ENCODE data around the gene ATP11A. TPM values are rescaled to one million over a fixed set of nuclear protein-coding genes. Genes with fewer than 3 reads are reported as not detected.

ATP11A gene
- total RNA-seq, 2 donors from 2014 or later, result 33.8 to 41.0 TPM

DNA sequence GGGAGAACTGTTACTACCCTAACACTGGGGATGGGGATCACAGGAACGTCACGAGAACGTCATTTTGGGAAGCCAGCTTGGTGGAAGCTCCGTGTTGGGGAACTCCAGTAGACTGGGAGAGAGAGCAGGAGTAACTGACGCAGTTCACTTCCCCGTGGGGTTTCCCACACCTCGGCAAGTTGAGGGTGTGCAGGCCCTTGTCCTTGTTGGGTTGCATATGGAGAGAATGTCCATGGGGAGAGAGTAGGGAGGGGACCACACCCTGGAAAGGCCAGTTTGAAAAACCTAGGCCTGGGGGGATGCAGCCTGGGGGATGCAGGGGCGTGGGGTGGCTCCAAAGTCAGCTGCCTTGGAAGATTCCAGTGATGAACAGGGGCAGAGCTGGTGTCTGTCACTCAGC lies 228.4 kb downstream of the ATP11A start:
- ATAC-seq (replicated peaks in 1 of 2), result no peak
- no peaks in the 10 kb centered on the region for H3K4me1 Mint-ChIP-seq (ENCODE audit: low read depth)
- no peaks in the 10 kb centered on the region for H3K36me3 Mint-ChIP-seq (ENCODE audit: insufficient read depth in 2 of 2)
- peaks cover 46% of the 10 kb centered on the region for H3K27me3 Mint-ChIP-seq (ENCODE audit: low read depth)
- no peak overlapping the region for H3K4me3 Mint-ChIP-seq
- no peaks in the 10 kb centered on the region for H3K9me3 Mint-ChIP-seq
- no peak for DNase-seq
- H3K27ac Mint-ChIP-seq, result no peak overlapping the region

DNA sequence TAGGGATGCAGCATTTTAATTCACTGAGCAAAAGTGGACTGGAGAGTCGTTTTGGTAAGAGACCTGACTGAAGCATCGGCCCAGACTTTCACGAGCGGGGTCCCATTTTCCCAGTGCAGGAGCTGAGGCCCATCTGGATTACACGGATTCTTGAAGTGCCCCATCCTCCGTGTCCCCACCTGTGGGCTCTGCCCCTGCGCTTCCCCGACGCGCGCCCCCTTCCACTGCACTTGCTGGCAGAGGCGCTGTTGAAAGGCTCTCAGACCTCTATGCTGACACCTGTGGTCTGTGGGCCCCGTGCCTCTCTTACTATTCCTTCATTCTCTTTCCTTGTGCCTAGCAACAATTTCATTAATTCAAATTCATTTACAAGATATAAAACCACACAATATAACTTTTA lies 228.9 kb downstream of the ATP11A start:
- DNase-seq (no peak), ATAC-seq (replicated peaks in 1 of 2) (no peak)
- H3K36me3 Mint-ChIP-seq (ENCODE audit: insufficient read depth in 2 of 2), result no peaks in the 10 kb centered on the region
- H3K9me3 Mint-ChIP-seq, result no peaks in the 10 kb centered on the region
- H3K27me3 Mint-ChIP-seq (ENCODE audit: low read depth), result peaks cover 46% of the 10 kb centered on the region
- no peak overlapping the region for H3K27ac Mint-ChIP-seq
- no peak overlapping the region for H3K4me3 Mint-ChIP-seq
- H3K4me1 Mint-ChIP-seq (ENCODE audit: low read depth), result no peaks in the 10 kb centered on the region

DNA sequence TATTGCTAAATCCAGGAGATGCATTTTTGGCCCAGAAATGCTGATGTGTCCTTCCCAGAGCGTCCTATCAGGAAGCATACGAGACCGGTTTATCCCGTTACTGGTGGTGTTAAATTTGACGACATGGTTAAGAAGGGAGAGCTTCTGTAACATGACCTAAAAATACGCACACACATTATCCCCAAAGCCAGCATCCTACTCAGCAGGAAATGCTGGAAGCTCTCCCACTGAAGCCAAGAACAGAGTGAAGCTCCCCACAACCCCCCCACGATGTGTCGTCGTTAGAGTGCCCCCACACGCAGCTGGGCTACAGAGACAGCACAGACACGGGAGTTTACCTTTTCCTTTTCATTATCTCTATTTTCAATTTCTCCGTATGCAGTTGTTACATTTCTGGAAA lies 234.1 kb downstream of the ATP11A start:
- Mint-ChIP-seq H3K9me3 (no peaks in the 10 kb centered on the region), H3K36me3 (ENCODE audit: insufficient read depth in 2 of 2) (no peaks in the 10 kb centered on the region), H3K4me3 (no peak overlapping the region), H3K4me1 (ENCODE audit: low read depth) (no peaks in the 10 kb centered on the region), H3K27me3 (ENCODE audit: low read depth) (peaks cover 33% of the 10 kb centered on the region), H3K27ac (no peak overlapping the region)
- ATAC-seq (replicated peaks in 1 of 2) (no peak), DNase-seq (no peak)

DNA sequence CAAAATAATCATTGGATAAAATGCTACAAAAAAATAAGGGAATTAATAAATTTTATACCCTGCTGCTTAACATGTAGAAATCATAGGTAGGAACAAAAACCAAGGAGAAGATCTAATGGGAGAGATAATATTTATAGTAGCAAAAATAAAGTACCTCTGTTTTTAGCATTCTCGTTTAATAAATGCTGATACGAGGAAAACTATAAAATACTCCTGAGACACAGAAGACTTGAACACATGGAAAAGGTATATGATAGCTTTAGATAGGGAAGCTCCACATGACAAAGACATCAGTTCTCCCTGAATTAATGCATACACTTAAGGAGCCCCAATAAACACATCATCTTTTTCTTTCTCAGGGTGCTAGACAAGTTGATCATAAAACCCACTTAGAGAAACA lies 234.5 kb downstream of the ATP11A start:
- DNase-seq (no peak), ATAC-seq (replicated peaks in 1 of 2) (no peak)
- H3K27ac Mint-ChIP-seq, result no peak overlapping the region
- no peaks in the 10 kb centered on the region for H3K36me3 Mint-ChIP-seq (ENCODE audit: insufficient read depth in 2 of 2)
- peaks cover 37% of the 10 kb centered on the region for H3K27me3 Mint-ChIP-seq (ENCODE audit: low read depth)
- H3K9me3 Mint-ChIP-seq, result no peaks in the 10 kb centered on the region
- peaks cover 2% of the 10 kb centered on the region for H3K4me1 Mint-ChIP-seq (ENCODE audit: low read depth)
- no peak overlapping the region for H3K4me3 Mint-ChIP-seq

DNA sequence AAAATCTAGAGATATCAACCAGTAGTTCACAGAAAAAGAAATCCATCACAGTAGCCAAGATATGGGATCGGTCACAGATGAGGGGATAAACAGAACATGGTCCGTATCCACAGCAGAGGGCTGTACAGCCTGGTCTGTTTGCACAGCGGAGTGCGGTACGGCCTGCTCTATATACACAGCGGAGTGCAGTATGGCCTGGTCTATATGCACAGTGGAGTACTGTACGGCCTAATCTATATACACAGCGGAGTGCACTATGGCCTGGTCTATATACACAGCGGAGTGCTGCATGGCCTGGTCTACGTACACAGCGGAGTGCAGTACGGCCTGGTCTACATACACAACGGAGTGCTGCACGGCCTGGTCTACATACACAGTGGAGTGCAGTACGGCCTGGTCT lies 236.2 kb downstream of the ATP11A start:
- H3K4me3 Mint-ChIP-seq, result no peak overlapping the region
- H3K27ac Mint-ChIP-seq, result no peak overlapping the region
- H3K4me1 Mint-ChIP-seq (ENCODE audit: low read depth), result peaks cover 4% of the 10 kb centered on the region
- no peaks in the 10 kb centered on the region for H3K9me3 Mint-ChIP-seq
- no peak for ATAC-seq (replicated peaks in 1 of 2)
- no peaks in the 10 kb centered on the region for H3K36me3 Mint-ChIP-seq (ENCODE audit: insufficient read depth in 2 of 2)
- peaks cover 42% of the 10 kb centered on the region for H3K27me3 Mint-ChIP-seq (ENCODE audit: low read depth)
- DNase-seq, result no peak

DNA sequence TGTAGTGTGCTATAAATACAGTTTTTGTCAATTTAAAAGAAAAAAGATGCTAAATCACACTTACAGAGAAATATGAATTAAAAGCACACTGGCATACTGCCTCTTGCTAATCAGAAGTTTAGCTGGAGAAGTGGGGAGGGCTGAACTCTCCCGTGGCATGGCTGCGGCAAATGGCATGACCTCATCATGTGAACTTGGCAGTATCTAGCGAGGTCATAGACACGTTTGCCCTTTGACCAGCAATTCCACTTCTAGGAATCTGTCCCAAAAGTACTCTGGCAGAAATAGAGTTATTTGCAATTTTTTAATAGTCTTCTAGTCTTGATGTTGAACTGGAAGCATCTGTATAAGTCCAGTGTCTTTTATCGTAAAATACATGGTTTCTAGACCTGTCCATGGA lies 237.2 kb downstream of the ATP11A start:
- Mint-ChIP-seq H3K4me3 (no peak overlapping the region), H3K4me1 (ENCODE audit: low read depth) (peaks cover 4% of the 10 kb centered on the region), H3K27me3 (ENCODE audit: low read depth) (peaks cover 41% of the 10 kb centered on the region), H3K9me3 (no peaks in the 10 kb centered on the region), H3K27ac (no peak overlapping the region), H3K36me3 (ENCODE audit: insufficient read depth in 2 of 2) (no peaks in the 10 kb centered on the region)
- no peak for ATAC-seq (replicated peaks in 1 of 2)
- no peak for DNase-seq

DNA sequence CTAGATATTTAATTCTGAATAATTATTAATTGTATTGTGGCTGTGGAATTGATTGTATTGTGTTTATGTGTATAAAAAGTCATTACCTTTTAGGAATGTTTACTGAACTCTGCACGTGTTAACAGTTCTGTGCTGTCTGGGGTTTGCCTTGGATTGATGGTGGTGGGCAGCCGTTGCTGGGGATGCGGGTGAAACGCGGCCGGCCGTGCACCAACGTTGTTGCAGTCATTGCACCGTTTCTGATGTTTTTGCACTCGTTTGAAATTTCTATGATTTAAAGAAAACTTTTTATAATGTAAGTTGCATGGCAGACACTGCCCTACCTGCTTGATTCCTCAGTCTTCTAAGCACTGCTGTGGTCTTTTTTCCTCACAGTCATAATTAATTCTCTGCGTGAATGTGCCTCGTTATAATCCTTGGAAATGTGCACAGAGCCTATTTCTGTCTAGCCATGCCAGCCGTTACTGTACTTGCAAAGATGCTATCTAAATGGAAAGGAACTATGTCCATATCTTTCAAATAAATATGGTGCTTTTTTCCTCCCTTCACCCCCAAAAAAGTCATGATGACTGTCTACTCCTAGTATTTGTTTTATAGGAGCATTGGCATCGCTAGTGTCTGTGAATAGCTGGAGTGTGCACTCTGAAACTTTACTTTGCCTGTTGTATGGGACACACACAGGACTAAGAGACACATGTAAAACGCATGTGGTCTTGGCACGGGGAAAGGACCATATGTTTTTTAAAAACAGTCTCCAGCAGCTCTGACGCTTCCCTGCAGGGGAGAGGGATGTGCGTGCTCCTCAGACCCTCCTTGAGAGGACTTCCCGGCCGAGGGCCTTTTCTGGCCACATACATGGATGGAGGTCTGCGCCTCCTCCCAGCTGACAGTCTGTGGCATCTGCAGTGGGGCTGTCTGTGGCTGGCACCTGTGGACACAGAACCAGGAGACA lies 238.5 kb downstream of the ATP11A start:
- Mint-ChIP-seq H3K4me3 (no peak overlapping the region), H3K4me1 (ENCODE audit: low read depth) (peaks cover 4% of the 10 kb centered on the region), H3K27me3 (ENCODE audit: low read depth) (peaks cover 36% of the 10 kb centered on the region), H3K9me3 (no peaks in the 10 kb centered on the region), H3K27ac (no peak overlapping the region), H3K36me3 (ENCODE audit: insufficient read depth in 2 of 2) (no peaks in the 10 kb centered on the region)
- DNase-seq, result no peak
- ATAC-seq (replicated peaks in 1 of 2), result no peak

DNA sequence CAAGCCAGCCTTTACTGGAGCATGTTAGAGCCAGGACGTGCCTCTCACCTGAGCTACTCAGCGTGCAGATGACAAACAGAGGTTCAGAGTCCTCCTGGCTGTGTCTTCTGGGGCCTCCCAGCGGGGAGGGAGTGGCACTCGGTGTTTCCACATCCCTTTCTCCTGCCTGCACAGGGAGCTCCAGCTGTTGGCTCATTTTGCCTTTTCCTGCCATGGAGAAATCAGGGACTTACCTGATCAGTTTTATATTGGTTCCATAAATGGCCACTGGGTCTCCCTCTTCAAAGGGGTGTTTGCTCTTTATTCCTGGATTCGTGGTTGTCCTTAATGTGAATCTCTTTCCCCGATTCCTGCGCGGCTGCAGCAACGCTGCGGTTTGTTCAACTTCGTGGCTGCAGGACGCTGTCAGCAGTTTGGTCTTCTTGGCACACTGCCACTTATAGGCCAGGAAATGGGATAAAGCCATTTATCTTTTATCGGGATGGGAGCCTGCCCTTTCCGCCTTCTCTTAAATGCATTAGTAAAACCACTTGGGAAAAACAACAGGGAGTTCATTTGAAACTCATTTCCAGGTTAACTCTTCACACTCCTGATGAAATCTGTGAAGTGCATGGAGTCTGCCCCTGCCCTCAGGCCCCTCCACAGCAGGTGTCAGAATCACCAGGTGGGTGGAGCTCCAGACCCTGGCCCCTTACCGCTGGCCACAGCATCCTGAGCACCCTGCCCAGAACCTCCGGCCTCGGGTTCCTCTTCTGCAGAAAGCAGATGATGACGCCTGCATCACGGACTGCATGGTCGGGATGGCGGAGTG lies 239.3 kb downstream of the ATP11A start:
- no peak for ATAC-seq (replicated peaks in 1 of 2)
- no peaks in the 10 kb centered on the region for H3K9me3 Mint-ChIP-seq

DNA sequence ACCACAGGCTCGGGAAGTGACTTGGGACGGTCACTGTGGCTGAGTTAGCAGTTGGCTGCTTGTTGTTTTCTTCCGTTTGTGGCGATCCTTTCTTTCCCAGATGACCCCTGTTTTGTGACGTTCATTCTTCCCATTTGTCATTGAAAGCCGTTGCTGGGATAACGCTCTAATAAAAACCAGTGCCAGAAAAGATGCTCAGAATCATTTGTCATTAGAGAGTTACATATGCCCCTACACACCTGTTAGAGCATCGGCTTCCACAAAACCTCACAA lies 239.9 kb downstream of the ATP11A start:
- no peaks in the 10 kb centered on the region for H3K36me3 Mint-ChIP-seq (ENCODE audit: insufficient read depth in 2 of 2)
- DNase-seq (no peak), ATAC-seq (replicated peaks in 1 of 2) (no peak)
- peaks cover 36% of the 10 kb centered on the region for H3K27me3 Mint-ChIP-seq (ENCODE audit: low read depth)
- H3K9me3 Mint-ChIP-seq, result no peaks in the 10 kb centered on the region
- H3K4me3 Mint-ChIP-seq, result no peak overlapping the region
- H3K27ac Mint-ChIP-seq, result no peak overlapping the region
- peaks cover 4% of the 10 kb centered on the region for H3K4me1 Mint-ChIP-seq (ENCODE audit: low read depth)

More for the DNA sequence above, 239.3 kb downstream of the ATP11A start:
- Mint-ChIP-seq H3K36me3 (ENCODE audit: insufficient read depth in 2 of 2) (no peaks in the 10 kb centered on the region), H3K27ac (no peak overlapping the region), H3K4me1 (ENCODE audit: low read depth) (peaks cover 4% of the 10 kb centered on the region), H3K27me3 (ENCODE audit: low read depth) (peaks cover 36% of the 10 kb centered on the region), H3K4me3 (no peak overlapping the region)
- DNase-seq, result no peak

DNA sequence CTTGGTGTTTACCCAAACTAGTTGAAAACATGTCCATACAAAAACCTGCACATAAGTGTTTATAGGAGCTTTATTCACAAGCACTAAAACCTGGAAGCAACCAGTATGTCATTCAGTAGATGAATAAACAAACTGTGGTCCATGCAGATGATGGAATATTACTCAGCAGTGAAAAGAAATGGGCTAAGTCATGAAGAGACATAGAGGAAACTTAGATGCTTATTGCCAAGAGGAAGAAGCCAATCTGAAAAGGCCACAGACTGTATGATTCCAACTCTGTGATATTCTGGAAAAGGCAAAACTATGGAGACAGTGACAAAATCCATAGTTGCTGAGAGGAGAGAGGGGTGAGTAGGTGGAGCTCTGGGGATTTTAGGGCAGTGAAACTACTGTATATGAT lies 240.4 kb downstream of the ATP11A start:
- Mint-ChIP-seq H3K27ac (no peak overlapping the region), H3K27me3 (ENCODE audit: low read depth) (peaks cover 36% of the 10 kb centered on the region), H3K4me3 (no peak overlapping the region), H3K36me3 (ENCODE audit: insufficient read depth in 2 of 2) (no peaks in the 10 kb centered on the region), H3K4me1 (ENCODE audit: low read depth) (peaks cover 4% of the 10 kb centered on the region), H3K9me3 (no peaks in the 10 kb centered on the region)
- ATAC-seq (replicated peaks in 1 of 2), result no peak
- DNase-seq, result no peak

DNA sequence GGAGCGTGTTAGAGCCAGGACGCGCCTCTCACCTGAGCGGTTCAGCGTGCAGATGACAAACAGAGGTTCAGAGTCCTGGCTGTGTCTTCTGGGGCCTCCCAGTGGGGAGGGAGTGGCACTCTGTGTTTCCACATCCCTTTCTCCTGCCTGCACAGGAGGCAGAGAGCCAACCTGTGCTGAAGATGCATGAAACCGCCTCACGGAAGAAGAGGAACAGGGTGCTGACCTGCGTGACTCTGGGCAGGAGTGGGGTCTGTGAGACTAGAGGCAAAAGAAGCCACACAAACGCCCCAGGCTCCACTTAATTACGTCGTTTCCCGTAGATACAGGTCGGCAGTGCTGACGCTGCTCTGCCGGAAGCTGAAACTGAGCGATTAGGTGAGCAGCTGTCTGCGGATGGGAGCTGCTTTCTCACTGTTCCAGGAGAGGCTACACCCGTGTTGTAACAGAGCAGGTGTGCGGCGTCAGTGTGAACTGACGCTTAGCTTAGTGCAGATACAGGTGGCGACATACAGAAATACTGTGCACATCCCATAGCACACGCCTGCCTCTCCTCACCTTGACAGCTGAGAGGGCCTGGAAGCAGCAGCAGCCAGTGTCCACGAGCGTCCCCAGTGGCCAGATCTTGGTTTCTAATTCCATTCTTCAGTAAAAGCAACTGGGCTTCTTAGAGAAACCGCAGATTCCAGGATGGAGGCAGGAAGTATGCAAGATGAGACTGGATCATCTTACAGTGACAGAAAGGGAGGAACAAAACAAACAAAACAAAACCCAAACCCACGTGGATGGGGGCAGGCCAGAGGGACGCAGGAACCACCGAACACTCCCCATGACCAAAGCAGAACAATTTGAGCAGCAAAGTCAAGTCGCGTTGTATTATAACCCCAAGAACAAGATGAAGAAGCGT lies 241.4 kb downstream of the ATP11A start:
- Mint-ChIP-seq H3K36me3 (ENCODE audit: insufficient read depth in 2 of 2) (no peaks in the 10 kb centered on the region), H3K27ac (no peak overlapping the region), H3K4me3 (peak overlapping the region in 1 of 2 donors; percentile 26), H3K4me1 (ENCODE audit: low read depth) (peaks cover 4% of the 10 kb centered on the region), H3K9me3 (no peaks in the 10 kb centered on the region), H3K27me3 (ENCODE audit: low read depth) (peaks cover 36% of the 10 kb centered on the region)
- ATAC-seq (replicated peaks in 1 of 2), result peak in 1 of 2 donors; percentile 29
- DNase-seq, result no peak

DNA sequence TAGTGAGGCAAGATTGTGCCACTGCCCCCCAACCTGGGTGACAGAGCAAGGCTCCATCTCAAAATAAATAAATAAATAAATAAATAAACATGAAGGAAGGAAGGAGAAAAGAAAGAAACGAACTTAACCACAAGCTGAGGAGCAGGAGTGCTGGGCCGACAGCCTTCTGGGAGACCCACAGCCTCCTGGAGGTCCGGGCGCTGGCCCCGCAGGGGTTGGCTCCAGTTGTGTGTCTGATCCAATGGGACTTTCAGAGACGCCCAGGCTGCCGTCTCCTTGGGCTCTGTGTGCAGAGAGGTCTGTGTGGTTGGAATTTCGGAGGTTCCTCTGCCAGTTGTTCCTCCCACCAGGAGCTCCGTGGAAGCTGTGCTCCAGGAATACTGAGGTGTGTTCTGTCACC lies 243.1 kb downstream of the ATP11A start:
- Mint-ChIP-seq H3K27me3 (ENCODE audit: low read depth) (peaks cover 34% of the 10 kb centered on the region), H3K27ac (no peak overlapping the region), H3K9me3 (peaks cover 0 to 4% of the 10 kb centered on the region in 2 donors), H3K4me1 (ENCODE audit: low read depth) (peaks cover 4% of the 10 kb centered on the region), H3K36me3 (ENCODE audit: insufficient read depth in 2 of 2) (no peaks in the 10 kb centered on the region), H3K4me3 (no peak overlapping the region)
- no peak for DNase-seq
- no peak for ATAC-seq (replicated peaks in 1 of 2)

DNA sequence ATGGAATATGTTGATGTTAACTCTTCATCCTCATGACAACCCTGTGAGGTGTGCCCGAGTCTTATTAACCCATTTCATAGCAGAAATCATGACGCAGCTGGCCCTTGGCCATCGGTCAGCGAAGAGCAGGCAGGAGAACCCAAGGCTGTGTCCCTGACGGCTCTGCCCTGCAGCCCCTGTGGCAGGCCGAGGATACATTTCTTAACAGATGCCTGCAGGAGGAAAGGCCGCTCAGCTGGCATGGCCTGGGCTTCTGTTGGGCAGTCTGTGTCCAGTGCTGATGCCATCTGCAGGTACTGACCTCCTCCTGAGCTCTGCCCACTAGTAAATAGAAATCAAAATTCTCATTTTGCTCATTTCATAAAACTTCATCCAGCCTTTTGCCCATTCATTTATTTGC lies 243.8 kb downstream of the ATP11A start:
- no peak for DNase-seq
- Mint-ChIP-seq H3K4me1 (ENCODE audit: low read depth) (peaks cover 4% of the 10 kb centered on the region), H3K4me3 (no peak overlapping the region), H3K27me3 (ENCODE audit: low read depth) (peaks cover 28% of the 10 kb centered on the region), H3K9me3 (peaks cover 0 to 4% of the 10 kb centered on the region in 2 donors), H3K36me3 (ENCODE audit: insufficient read depth in 2 of 2) (no peaks in the 10 kb centered on the region), H3K27ac (no peak overlapping the region)
- ATAC-seq (replicated peaks in 1 of 2), result no peak

All from activated T-cell treated with anti-CD3 and anti-CD28 coated beads, Interleukin-2, amount 50 U/mL, for 72 hours (primary cell).